Activated effector memory CD4-positive, alpha-beta T cell treated with Interleukin-2 at 50 U/mL for 16 hours (primary cell): ENCODE measurements around the gene BCAS1.
A peak's percentile ranks its signal among the peaks of the same experiment; 100 is the strongest.

Experiments used
- DNase-seq: peaks from one replicate; pipeline ENCODE4 v3.0.0-alpha.2; 2020

Gene BCAS1

DNA sequence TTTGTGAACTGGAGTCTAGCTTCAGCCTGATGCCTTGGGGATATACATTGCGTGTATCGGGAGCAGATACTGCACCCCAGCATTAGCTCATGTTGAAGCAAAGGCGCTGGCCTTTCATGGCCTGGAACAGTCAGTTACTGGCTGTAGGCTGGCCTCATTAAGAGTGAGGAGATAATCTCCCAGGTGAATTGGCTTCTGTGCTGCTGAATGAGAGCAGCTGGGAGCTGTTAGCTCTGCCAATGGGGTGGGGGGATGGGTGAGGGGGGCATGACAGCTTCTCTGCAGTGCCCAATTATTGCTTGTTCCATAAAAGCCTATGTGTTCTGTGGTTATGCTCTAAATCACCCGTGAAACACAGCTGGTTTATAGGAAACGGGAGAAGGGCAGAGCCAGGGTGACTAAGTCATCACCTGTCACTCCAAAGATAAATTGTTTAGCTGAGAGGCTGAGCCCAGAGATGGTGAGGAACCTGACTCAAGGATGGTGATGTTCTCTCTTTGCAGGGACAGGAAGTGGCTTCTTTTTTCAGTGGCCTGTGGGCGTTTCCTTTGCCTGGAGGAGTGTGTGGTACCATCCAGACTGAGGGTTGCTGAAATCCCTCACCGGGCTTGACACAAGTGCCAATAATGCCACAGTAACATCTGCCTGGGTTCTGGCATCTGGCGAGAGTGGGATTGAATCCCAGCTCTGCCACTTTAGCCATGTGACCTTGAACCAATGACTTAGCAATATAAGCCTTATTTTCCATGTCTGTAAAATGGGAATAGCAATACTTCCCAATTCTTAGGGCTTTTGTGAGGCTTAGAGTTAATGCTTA lies 170.8 kb downstream of the BCAS1 start:
- peak; percentile 68 for DNase-seq

DNA sequence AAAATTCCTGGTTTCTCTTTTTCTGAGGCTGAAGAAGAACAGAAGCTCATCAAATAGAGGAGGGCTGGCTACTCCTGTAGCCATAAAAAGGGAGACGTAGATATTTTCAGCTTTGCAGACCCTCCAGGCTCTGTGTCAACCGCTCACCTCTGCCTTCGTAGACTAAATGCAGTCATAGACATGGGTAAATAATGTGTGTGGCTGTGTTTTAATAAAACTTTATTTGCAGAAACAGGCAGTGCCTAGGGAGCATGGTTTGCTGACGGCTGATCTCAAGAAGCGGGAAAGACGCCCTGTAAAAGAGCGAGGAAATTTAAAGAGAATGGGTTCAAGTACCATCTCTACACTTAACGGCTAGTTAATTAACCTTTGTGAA lies 171.8 kb downstream of the BCAS1 start:
- DNase-seq = no peak

DNA sequence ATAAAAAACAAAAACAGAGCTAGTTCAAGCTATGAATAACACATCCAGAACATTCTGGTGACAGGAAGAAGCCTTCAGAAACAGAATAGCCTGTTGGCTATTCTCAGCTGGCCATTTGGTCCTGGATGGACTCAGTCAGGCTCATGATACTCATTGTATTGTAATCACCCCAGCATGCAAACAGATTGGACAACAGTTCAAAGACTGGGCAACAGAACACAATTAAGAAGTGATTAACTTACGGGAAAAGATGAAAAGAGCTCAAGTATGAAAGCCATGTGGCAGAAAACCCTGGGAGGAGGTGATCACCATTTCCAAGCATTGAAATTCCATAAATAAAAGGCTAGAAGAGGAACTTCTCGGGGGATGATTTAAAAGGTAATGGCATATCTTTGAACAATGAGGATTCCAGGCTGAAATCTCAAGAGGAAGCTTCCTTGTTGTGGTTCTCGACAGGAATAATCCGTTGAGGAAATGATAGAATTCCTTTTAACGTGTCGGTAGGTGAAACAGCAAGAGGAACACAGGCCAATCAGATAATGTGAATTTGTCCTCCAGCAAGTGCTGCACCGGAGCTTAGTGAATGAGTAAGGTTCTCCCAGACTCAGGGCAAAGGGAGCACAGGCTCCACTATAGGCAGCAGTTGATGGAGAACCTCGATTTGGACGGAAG lies 172.4 kb downstream of the BCAS1 start:
- DNase-seq = no peak

DNA sequence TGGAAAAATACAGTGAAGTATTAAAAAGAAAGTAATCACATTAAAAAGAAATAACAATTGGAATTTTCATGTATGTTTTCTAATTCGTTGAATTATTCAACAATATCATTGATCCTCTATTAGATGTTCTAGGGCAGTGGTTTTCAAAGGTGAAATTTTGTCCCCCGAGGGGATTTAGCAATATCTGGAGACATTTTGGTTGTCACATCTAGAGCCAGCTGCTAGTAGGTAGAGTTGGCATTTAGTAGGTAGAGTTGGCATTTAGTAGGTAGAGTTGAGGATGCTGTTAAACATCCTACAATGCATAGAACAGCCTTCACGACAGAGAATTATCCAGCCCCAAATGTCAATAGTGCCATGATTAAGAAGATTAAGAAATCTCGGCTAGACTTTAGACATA lies 173.7 kb downstream of the BCAS1 start:
- DNase-seq = no peak

DNA sequence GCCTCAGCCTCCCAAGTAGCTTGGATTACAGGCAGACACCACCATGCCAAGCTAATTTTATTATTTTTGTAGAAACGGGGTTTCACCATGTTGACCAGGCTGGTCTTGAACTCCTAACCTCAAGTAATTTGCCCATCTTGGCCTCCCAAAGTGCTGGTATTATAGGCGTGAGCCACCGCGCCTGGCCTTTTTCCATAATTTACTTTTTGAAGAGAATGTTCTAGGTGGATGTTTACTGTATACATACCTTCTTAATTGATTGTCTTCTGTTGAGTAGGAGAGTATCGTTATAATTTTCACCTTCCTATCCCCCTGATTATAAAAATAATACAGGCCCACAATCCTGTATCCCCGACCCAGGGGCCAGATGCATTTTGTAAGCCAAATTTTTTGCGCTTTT lies 174.4 kb downstream of the BCAS1 start:
- DNase-seq = no peak

DNA sequence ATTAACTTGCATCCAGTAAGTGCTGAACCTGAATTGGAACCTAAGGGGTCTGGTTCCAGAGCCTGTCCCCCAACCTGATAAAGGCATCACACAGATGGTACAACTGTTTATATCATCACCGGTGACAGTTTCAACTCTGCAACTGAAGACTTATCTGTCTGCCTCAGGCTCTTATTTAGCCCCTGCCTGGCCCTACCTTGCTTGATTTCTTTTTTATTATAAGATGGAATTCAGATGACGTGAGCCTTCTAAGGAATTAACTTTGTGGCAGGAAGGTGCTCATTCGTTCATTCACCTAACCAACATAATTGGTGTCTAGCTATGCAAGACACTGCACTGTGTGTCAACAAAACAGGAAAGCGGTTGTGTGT lies 175.0 kb downstream of the BCAS1 start:
- no peak for DNase-seq

DNA sequence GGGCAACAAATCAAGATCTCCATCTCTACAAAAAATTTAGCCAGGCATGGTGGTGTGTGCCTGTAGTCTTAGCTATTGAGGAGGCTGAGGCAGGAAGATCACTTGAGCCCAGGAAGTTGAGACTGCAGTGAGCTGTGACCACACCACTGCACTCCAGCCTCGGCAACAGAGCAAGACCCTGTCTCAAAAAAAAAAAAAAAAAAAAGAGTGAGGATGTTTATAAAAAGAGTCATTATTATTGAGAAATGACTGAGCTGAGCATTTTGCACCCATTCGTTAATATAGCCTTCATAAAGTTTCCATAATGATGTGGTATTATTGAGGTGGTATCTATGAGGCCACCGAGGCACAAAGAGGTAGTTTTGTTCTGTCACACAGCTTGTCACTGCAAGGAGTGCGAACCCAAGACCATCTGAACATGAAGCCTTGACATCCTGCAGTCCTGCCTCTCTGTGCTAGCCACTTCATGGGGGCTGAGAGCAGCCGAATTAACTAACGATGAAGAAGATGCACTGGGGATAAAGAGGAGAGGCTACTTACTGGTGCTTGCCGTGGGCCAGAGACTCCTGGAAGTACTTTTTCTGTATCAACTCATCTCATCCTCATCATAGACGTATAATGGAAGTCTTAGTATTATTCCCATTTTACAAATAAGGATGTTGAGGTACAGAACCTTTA lies 175.5 kb downstream of the BCAS1 start:
- DNase-seq = no peak
